Cardiac fibroblast (primary cell): ENCODE measurements around the gene PXDN.

Source experiments
- DNase-seq, 2 donors: peaks; one replicate each; pipeline versions ENCODE4 v3.0.0 to v3.0.0-alpha.2; 2010; ENCODE audit warnings: low read depth in 2 of 2
- H3K4me3 ChIP-seq, 2 donors: replicated peaks in 1 of 2; 1 replicate in 1 of 2; 2 replicates in 1 of 2; pipeline ENCODE4 v1.5.1; 2011; ENCODE audit warnings: low read depth in 2 of 2, low read length in 2 of 2, mild to moderate bottlenecking in 2 of 2, moderate library complexity in 1 of 2
- TF ChIP-seq, protein P1 (sequence below): IDR thresholded peaks from one replicate; pipeline ENCODE4 v1.5.1; 2011; ENCODE audit warnings: low read depth, mild to moderate bottlenecking, low read length, inconsistent platforms

The PXDN gene

DNA sequence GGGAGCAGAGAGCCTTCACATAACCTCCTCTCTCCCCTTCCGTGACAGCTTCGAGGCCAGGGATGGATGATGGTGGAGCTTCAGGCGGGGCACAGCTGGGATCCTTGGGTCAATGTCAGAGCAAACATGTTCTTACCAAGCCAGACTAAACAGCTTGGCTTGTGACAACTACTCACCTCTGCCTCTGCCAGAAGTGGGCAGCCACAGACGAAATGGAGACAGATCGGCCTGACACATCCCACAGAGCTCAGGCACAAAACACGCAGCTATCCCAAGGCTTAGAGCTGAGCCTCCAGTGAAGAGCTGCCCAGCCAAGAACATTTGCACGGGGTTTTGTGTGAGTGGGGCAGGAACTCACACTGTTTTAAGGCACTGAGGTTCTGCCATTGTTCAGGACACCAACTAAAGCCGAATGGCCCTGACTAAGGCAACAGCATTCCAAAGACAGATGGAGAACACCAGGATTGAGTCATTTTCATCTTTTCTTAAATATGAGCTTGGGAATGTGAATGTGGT is 12.8 kb downstream of the PXDN start:
- TF ChIP-seq, protein P1, sequence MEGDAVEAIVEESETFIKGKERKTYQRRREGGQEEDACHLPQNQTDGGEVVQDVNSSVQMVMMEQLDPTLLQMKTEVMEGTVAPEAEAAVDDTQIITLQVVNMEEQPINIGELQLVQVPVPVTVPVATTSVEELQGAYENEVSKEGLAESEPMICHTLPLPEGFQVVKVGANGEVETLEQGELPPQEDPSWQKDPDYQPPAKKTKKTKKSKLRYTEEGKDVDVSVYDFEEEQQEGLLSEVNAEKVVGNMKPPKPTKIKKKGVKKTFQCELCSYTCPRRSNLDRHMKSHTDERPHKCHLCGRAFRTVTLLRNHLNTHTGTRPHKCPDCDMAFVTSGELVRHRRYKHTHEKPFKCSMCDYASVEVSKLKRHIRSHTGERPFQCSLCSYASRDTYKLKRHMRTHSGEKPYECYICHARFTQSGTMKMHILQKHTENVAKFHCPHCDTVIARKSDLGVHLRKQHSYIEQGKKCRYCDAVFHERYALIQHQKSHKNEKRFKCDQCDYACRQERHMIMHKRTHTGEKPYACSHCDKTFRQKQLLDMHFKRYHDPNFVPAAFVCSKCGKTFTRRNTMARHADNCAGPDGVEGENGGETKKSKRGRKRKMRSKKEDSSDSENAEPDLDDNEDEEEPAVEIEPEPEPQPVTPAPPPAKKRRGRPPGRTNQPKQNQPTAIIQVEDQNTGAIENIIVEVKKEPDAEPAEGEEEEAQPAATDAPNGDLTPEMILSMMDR: no peak
- peak overlapping the region in 1 of 2 donors; percentile 11 for H3K4me3 ChIP-seq
- peak in 1 of 2 donors; percentile 93 for DNase-seq

DNA sequence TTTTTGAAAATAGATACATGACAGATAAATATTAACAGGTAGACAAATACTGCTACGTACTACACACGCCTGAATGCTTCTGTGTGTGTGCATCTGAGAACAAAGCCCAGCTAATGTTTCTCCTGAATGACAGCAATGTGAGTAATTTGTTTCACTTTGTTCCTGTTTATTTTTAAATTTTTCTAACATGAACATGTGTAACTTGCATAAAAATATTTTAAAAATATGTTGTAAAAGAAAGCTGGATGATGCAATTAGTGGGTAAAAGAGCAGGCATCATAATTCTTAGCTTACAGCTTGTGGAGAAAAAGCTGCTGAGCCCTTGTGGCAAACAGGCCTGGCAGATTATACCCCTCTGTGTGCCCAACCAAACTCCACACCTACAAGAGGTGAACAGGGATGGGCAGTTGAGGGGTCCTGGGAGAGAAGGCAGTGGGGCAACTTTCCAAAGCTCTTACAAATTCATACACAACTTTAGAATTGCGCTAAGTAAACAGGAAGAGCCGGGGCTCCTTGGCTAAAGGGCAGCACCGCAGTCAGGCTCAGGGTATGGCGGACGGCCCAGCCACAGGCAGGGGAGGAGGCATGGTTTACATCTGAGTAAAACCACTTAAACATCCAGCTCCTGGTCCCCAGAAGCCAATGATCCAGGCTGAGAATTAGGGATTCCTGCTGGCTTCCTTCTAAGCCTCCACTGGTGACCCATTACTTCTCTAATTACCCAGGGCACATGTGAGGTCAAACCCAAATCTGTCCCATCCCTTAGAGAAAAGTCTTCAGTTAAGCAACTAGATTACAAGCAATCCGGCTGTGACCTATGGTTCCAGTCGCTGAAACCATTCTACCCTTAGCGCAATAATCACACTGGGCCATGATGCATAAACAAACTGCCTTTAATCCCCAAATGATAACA is 14.0 kb downstream of the PXDN start:
- peak; percentile 77 to 91 for DNase-seq
- TF ChIP-seq, protein P1: no peak
- H3K4me3 ChIP-seq: peak overlapping the region in 1 of 2 donors; percentile 11

DNA sequence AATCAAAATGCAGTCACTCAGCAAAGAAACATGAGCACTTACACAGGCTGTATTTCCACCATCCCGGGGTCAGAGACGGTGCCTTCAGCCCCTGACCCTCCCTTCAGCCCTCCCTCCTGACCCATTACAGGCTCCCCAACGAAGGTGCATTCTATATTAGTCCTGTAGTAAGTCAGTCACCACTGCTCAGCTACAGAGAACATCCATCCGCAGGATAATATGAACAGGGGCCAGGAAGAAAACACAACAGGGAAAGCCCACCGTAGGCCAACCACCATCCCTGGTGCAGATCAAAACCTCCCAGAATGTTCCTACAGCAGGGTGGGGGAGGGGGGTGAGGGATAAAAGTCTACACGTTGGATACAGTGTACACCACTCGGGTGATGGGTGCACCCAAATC is 15.1 kb downstream of the PXDN start:
- TF ChIP-seq, protein P1: no peak
- no peak for DNase-seq
- H3K4me3 ChIP-seq: no peak overlapping the region

DNA sequence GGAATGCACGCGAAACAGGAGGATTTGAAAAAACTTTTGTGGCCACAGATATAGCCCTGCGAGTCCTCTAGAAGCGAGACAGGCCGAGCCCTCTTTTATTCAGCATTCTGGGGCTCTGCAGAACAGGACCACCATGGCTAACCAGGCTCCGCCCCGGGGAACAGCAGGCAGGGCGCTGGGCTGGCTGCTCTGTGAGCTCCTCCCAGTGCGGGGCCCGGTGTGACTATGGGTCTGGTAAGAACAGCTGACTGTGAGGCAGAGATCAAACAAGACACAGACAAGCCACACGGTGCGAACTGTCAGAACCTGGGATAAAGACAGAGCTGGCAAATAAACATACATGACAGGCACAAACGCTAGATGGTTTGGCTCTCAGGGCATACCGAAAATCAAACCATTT is 15.5 kb downstream of the PXDN start:
- DNase-seq: no peak
- H3K4me3 ChIP-seq: no peak overlapping the region
- TF ChIP-seq, protein P1: no peak

DNA sequence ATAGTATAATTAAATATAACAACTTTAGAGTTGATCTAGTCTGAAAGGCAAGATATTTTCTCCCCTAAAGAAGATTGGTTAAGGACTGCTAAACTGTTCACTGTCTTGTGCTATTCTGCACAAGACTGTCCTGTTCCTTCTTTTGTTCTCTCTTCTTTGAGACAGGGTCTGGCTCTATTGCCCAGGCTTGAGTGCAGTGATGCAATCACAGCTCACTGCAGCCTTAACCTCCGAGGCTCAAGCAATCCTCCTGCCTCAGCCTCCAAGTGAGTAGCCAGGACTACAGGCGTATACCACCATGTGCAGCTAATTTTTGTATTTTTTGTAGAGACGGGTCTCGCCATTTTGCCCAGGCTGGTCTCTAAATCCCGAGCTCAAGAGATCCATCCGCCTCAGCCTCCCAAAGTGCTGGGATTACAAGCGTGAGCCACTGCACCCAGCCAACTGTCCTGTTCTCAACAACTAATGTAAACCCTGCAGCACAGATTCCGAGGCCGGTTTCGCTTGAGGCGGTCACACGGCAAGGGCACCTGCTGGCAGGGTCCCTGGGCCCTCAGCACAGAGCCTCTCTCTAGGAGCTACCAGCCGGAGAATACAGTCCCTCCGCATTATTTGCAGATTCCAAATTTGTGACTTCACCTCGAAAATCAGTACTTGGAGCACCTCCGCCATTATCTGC is 16.4 kb downstream of the PXDN start:
- H3K4me3 ChIP-seq: no peak overlapping the region
- DNase-seq: no peak
- TF ChIP-seq, protein P1: no peak

DNA sequence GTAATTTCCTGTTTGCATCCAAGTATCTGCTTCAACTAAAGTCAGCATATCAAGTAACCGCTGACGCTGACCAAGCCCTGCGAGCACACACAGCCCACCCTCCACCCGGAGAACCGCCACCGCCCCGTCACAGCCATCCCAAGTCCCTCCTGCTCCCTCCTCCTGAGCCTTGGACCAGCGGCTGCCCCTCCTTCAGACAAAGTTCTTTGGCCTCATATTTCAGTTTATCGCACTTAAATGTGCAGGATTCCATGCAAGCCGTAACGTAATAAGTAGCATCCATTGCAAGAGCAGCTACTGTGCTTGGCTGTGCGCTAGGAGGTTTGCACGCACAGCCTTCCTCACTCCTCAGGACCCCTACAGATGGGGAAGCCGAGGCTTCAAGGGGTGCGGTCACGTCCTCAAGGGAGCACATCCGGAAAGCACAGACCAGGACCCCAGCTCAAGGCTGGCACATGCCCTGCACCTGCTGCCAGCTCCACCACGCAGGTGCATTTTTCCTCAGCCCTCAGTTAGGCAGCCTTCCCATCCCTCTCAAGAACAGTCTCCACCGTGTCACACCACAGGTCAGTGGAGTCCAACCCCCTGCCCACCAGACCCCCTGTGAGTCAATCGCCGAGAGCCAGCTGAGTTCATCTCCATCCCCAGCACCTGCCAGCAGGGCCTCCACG is 17.1 kb downstream of the PXDN start:
- TF ChIP-seq, protein P1: no peak
- peak; percentile 65 to 66 for DNase-seq
- H3K4me3 ChIP-seq: peak overlapping the region in 1 of 2 donors; percentile 25
